SK-N-MC (cell line): ENCODE measurements around the gene DFFB.

Experiments
- EZH2 ChIP-seq: fragments of 200-600 bp; sonication (generic); IDR thresholded peaks from one replicate; pipeline ENCODE4 v1.6.1; 2017; ENCODE audit warnings: antibody characterized with exemption
- POLR2AphosphoS5 ChIP-seq: IDR thresholded peaks from 2 replicates; pipeline ENCODE4 v1.6.1; 2012; ENCODE audit warnings: mild to moderate bottlenecking, low read depth, low read length, borderline replicate concordance

- TF ChIP-seq POLR2AphosphoS5 (no peak), EZH2 (no peak)
Observed at GRCh38 chr1:3888301-3888700, 31.0 kb downstream of the DFFB start.
